Suprapubic skin (tissue), 4 donors: ENCODE results near the gene CHDH. TPM values are rescaled to one million over a fixed set of nuclear protein-coding genes. Genes with fewer than 3 reads are reported as not detected.

Source experiments
- DNase-seq, 2 donors: peaks; one replicate each; pipeline ENCODE4 v3.0.0-alpha.2; 2019; ENCODE audit warnings: low spot score in 2 of 2
- H3K27ac ChIP-seq: fragments of 200-600 bp; sonication (generic); one replicate; pipeline ENCODE4 v1.5.1; 2019
- H3K27me3 ChIP-seq: fragments of 200-600 bp; sonication (generic); one replicate; pipeline ENCODE4 v1.5.1; 2019
- H3K36me3 ChIP-seq: fragments of 200-600 bp; sonication (generic); one replicate; pipeline ENCODE4 v1.5.1; 2019
- H3K4me1 ChIP-seq: fragments of 200-600 bp; sonication (generic); one replicate; pipeline ENCODE4 v1.5.1; 2019
- H3K4me3 ChIP-seq: fragments of 200-600 bp; sonication (generic); one replicate; pipeline ENCODE4 v1.5.1; 2019; ENCODE audit warnings: mild to moderate bottlenecking
- H3K9me3 ChIP-seq: fragments of 200-600 bp; sonication (generic); one replicate; pipeline ENCODE4 v1.5.1; 2019
- CTCF ChIP-seq, 2 donors: fragments of 200-600 bp in 1 of 2; fragments of 450-650 bp in 1 of 2; sonication (generic) in 1 of 2; IDR thresholded peaks; one replicate each; pipeline ENCODE4 v1.5.1; 2016 to 2019; ENCODE audit warnings: antibody characterized with exemption in 2 of 2, mild to moderate bottlenecking in 1 of 2, moderate library complexity in 1 of 2
- EP300 ChIP-seq: sonication (generic); formaldehyde crosslinking; IDR thresholded peaks from one replicate; pipeline ENCODE4 v1.6.1; 2017; ENCODE audit warnings: antibody characterized with exemption
- POLR2A ChIP-seq, 2 donors: fragments of 450-650 bp; IDR thresholded peaks; one replicate each; pipeline ENCODE4 v1.6.1; 2017; ENCODE audit warnings: antibody characterized with exemption in 2 of 2, mild to moderate bottlenecking in 2 of 2, moderate library complexity in 2 of 2
- POLR2AphosphoS5 ChIP-seq, 3 donors: sonication (generic); formaldehyde crosslinking; IDR thresholded peaks; one replicate each; pipeline ENCODE4 v1.6.1; 2017; ENCODE audit warnings: antibody characterized with exemption in 3 of 3
- WGBS: methylation state at CpG from one replicate; pipeline ENCODE4 v1.1.5; 2018; 5-methylcytosine and 5-hydroxymethylcytosine counted together
- total RNA-seq, 4 donors: library from RNA; depleted of rRNA; stranded (reverse); fragments of >200 nt; gene quantifications; one replicate each; pipeline ENCODE4 v1.1.0, GENCODE V29; 2016

CHDH gene
- total RNA-seq, 4 donors from 2014 or later: 6.0 to 26.4 (median 9.3) TPM

GRCh38 chr3:53844262-53845102 lies 1.7 kb downstream of the CHDH start:
- Histone ChIP-seq H3K4me1 (peaks cover 17% of the 10 kb centered on the region), H3K27ac (peak overlapping the region; percentile 35), H3K4me3 (peak overlapping the region; percentile 73), H3K36me3 (no peaks in the 10 kb centered on the region), H3K9me3 (no peaks in the 10 kb centered on the region), H3K27me3 (peaks cover 16% of the 10 kb centered on the region)
- 89% methylated on average over 8 of the region's 9 CpGs for WGBS
- TF ChIP-seq CTCF (IDR thresholded peaks at IDR 0.05) (no peak), EP300 (no peak), POLR2AphosphoS5 (IDR thresholded peaks at IDR 0.05) (no peak), POLR2A (IDR thresholded peaks at IDR 0.05) (no peak)
- DNase-seq: no peak

- Histone ChIP-seq H3K36me3 (no peaks in the 10 kb centered on the region), H3K27ac (peak overlapping the region; percentile 46), H3K4me3 (no peak overlapping the region), H3K4me1 (peaks cover 17% of the 10 kb centered on the region), H3K9me3 (no peaks in the 10 kb centered on the region), H3K27me3 (peaks cover 16% of the 10 kb centered on the region)
- no peak for TF ChIP-seq EP300
- TF ChIP-seq POLR2AphosphoS5 (IDR thresholded peaks at IDR 0.05): no peak
- no peak for DNase-seq
- 75% methylated on average over 10 of the region's 10 CpGs for WGBS
Observed at GRCh38 chr3:53843195-53844177, 2.7 kb downstream of the CHDH start.

- no peak overlapping the region for H3K4me3 ChIP-seq
- H3K4me1 ChIP-seq: peaks cover 17% of the 10 kb centered on the region
- peak overlapping the region; percentile 40 for H3K27ac ChIP-seq
- H3K9me3 ChIP-seq: no peaks in the 10 kb centered on the region
- peaks cover 11% of the 10 kb centered on the region for H3K27me3 ChIP-seq
- no peaks in the 10 kb centered on the region for H3K36me3 ChIP-seq
- TF ChIP-seq POLR2A (IDR thresholded peaks at IDR 0.05) (no peak), EP300 (no peak), POLR2AphosphoS5 (IDR thresholded peaks at IDR 0.05) (no peak), CTCF (IDR thresholded peaks at IDR 0.05) (peak in 1 of 2 donors; percentile 29)
- WGBS: 44% methylated on average over 10 of the region's 12 CpGs
- DNase-seq: no peak
Observed at GRCh38 chr3:53842436-53843194, 3.6 kb downstream of the CHDH start.

- H3K4me1 ChIP-seq: peaks cover 11% of the 10 kb centered on the region
- 88% methylated on average over 5 of the region's 5 CpGs for WGBS
- H3K9me3 ChIP-seq: no peaks in the 10 kb centered on the region
- DNase-seq: peak in 1 of 2 donors; percentile 57
- H3K4me3 ChIP-seq: no peak overlapping the region
- H3K27ac ChIP-seq: no peak overlapping the region
- H3K27me3 ChIP-seq: peaks cover 2% of the 10 kb centered on the region
- TF ChIP-seq CTCF (IDR thresholded peaks at IDR 0.05) (no peak), POLR2AphosphoS5 (IDR thresholded peaks at IDR 0.05) (no peak), EP300 (no peak), POLR2A (IDR thresholded peaks at IDR 0.05) (no peak)
- no peaks in the 10 kb centered on the region for H3K36me3 ChIP-seq
Observed at GRCh38 chr3:53841296-53841695, 4.9 kb downstream of the CHDH start.

GRCh38 chr3:53837331-53837730 lies 8.9 kb downstream of the CHDH start:
- Histone ChIP-seq H3K36me3 (no peaks in the 10 kb centered on the region), H3K9me3 (no peaks in the 10 kb centered on the region), H3K27ac (no peak overlapping the region), H3K4me3 (no peak overlapping the region), H3K27me3 (no peaks in the 10 kb centered on the region), H3K4me1 (no peaks in the 10 kb centered on the region)
- 89% methylated on average over 3 of the region's 10 CpGs for WGBS
- DNase-seq: peak in 1 of 2 donors; percentile 23
- TF ChIP-seq POLR2A (IDR thresholded peaks at IDR 0.05): no peak
- no peak for TF ChIP-seq EP300
- TF ChIP-seq CTCF (IDR thresholded peaks at IDR 0.05): no peak
- TF ChIP-seq POLR2AphosphoS5 (IDR thresholded peaks at IDR 0.05): no peak
